ENCODE results near the gene S100A1.
A peak's percentile ranks its signal among the peaks of the same experiment; 100 is the strongest.
"Not testable (repeated sequence)": the region's sequence is repeated elsewhere in the genome, so short reads cannot be mapped to it uniquely, and the experiment has no call there.

Gene S100A1

DNA sequence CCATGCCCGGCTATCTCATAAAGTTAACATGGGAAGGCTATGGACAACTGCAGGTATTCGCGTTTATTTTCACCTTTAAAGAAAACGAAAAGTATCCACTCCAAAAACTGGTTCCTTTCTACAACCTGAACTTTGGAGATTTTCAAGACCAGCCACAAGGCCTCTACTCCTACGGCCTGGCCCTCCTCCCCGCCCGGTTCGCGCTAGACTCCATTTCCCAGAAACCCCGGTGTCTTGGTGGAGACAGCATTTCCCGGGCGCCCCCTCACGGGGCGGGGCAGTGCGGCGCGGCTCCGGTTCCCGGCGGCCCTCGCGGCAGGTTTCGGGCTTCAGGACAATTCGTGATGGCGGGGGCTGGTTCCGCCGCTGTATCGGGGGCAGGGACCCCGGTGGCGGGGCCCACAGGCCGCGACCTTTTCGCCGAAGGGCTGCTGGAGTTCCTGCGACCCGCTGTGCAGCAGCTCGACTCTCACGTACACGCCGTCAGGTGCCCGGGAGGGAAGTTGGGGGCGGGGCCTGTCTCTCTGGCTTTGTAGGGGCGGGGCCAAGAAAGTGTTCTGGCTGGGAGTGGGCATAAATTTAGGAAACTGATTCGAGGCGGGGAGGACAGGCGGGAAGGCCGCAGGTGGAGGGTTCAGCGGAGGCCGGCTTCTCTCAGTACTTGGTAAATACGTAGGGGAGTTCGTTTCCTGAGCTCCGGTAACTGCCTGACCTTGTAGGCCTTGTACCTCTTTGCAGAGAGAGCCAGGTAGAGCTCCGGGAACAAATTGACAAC lies 30.4 kb downstream of the S100A1 start, which contains the start of gene SNAPIN:
SNAPIN (plus strand) TSS at position 304 of the 775 bp plus-strand sequence; CDS start at position 345, 41 bp downstream.
- peak; percentile 70 to 91 (median 83) for DNase-seq

DNA sequence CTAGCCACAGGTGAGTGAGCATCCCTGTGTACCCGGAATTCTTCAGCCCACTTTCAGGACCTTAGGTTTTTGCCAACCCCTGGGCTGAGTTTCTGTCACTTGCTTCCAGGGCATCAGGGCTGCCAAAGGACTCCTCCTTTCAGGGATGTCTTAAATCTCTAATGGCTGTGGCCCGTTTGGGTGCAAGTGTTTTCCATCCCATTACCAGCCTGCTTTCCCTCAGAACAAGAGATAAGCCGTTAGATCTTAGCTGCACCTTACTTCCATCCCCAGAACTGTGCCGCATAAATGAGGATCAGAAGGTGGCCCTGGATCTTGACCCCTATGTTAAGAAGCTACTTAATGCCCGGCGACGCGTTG lies 30.9 kb downstream of the S100A1 start:
- no peak for DNase-seq

DNA sequence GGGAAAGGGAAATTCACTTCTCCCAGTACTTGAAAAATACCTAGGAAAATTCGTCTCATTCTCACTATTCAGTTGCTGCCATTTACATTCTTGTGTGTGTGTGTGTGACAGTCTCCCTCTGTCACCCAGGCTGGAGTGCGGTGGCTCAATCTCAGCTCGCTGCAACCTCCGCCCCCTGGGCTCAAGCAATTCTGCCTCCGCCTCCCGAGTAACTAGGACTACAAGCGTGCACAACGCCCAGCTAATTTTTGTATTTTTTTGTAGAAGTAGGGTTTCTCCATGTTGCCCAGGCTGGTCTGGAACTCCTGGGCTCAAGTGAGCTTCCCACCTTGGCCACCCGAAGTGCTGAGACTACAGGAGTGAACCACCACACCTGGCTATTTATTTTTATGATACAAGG lies 31.4 kb downstream of the S100A1 start:
- no peak for DNase-seq

DNA sequence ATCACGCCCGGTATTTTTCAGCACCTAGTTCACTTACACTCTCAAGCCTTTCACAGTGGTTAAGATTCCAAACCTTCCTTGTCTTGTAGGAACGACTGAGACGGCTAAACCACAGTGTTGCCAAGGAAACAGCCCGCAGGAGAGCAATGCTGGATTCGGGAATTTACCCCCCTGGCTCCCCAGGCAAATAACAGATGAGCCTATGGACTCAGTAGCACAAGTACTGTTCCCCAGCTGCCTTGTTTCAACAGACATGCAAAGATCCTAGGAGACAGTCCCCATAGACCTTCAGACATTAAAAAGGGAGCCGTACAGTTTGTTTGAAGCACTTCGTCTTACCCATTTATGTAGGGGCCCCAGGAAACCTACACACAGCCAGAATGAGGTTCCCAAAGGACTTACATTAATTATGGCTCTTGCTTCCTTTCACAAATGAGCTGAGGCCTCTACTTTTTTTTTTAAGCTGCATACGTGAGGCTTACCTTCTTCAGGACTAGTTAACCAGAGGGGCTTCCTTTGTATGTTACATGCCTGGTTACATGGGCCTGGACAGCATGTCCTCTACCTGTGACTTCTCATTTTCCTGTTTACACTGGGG lies 33.0 kb downstream of the S100A1 start:
- DNase-seq: no peak

DNA sequence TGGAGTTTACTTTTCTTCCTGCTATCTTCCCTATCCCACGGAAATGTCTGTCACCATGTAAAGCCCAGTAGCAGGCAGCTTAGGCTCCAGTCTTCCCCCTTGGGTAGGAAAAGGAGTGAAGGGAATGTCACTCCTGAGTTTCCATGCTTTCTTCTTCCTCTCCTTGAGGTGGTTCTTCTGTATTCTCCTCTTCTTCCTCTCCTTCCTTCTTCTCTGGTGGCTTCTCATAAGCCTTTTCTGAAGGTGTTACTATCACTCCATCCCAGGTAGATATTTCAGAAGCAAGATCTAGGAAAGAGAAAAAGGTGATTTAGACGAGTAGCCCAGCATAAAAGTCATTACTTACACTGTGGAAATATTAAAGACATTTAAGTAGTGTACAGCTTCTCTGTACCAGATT lies 34.0 kb downstream of the S100A1 start:
- DNase-seq: no peak

DNA sequence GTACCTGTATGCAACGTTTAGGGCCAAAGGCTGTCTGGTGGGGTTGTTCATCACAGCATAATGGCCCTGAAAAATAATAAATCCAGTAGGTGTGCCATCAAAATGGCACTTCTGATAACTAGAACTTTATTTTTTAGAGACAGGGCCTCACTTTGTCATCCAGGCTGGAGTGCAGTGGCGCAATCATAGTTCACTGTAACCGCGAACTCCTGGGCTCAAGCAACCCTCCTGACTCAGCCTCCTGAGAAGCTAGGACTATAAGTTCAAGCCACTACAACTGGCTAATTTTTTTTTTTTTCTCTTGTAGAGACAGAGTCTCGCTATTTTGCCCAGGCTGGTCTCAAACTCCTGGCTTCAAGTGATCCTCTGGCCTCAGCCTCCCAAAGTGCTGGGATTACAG lies 35.0 kb downstream of the S100A1 start:
- DNase-seq: no peak

DNA sequence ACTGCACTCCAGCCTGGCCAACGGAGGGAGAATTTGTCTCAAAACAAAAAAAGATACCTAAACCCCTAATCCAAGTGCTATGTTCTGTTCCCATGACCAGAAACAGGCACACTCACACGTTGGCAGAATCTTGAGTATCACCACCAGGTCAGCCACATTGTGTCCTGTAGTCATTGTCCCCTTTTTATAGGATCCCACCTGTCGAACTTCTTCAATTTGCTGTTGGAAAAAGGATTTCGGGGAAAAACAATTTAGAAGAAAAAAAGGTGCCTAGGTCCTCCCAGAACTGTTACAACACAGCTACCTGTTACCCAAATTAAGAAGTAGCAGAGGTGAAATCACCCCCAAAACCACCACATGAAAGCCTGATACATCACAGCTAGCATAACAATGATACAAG lies 39.2 kb downstream of the S100A1 start:
- no peak for DNase-seq

DNA sequence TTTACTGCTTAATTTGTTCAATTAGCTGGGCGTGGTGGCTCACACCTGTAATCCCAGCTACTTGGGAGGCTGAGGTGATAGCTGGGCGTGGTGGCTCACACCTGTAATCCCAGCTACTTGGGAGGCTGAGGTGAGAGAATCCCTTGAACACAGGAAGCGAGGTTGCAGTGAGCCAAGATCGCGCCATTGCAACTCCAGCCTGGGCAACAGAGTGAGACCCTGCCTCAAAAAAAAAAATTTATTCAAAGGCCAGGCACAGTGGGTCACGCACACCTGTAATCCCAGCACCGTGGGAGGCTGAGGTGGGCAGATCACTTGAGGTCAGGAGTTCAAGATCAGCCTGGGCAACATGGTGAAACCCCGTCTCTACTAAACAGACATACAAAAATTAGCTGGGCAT lies 40.4 kb downstream of the S100A1 start:
- not testable (repeated sequence) for DNase-seq

DNA sequence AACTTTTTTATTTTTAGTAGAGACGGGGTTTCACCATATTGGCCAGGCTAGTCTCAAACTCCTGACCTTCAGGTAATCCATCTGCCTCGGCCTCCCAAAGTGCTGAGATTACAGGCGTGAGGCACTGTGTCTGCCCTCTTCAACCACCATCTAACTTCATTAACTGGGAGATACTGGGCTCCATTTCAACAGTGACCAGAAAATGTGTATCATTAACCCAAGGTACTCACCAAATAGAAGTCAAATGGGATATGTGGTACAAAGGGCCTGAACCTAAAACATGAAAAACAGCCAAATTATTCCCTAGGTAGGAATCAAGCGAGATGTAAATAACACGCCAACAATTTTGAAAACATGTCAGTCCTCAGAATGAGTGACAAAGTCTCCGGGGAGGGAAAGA lies 41.4 kb downstream of the S100A1 start:
- DNase-seq: no peak

DNA sequence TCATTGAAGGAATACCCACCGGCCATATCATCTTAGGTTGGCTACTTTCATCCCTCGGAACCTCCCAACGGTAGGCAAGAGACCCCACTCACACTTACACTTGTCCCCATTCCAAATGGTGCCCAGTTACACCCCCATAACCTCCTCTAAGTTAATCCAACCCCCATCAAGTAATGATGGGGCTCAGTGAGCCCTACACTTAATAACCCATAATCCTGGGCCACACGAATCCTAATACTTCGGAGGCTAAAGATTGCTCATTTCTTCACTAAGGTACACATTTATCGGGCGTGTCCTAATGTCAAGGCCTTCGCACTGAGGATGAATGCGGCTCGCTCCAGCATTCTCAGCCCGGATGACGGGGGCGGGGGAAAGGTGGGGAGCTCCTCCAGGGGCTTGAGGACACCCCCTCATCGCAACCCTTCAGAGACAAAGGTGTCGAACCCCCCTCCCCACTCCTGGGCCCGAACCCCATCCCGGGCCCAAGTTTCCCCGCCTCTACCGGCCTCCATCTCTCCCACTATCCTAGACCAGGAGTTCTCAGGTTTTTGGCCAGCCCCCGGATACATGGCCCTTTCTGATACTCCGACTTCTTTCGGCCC lies 42.1 kb downstream of the S100A1 start:
- peak in 1 of 5 donors; percentile 11 for DNase-seq

DNA sequence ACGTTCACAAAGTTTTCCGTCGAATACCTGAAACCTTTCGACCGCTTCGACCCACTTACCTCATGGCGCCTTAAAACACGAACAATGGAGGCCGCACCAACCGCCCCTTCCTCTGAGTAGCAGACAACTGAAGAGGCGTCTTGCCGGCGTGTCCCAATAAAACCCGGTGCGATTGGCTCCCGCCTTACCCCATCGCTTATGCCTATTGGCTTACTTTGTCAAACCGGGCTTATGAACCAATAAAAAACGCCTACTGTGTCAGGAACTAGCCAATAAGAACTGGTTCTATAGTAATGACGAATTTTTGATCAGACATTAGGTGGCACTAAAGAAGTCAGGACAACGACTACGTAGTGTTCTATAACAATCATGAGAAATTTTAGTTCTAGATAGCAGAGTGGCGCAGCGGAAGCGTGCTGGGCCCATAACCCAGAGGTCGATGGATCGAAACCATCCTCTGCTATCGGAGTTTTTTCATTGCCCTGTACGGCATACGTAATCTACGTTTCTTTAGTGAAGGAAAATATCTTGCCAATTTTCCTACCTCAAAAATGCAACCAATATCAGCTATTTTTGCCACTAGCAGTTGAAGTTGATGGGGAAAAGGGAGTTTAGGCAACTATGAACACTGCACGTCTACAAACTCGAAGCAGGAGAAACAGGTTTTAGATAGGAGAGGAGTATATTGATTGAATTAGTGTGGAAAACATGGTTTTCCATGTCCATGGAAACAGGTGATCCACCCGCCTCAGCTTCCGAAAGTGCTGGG lies 42.8 kb downstream of the S100A1 start, which contains the start of gene ILF2:
ILF2 (minus strand) TSS at position 135 of the 769 bp plus-strand sequence; CDS start at position 64, 71 bp downstream.
- DNase-seq: peak; percentile 93 to 99 (median 96)

DNA sequence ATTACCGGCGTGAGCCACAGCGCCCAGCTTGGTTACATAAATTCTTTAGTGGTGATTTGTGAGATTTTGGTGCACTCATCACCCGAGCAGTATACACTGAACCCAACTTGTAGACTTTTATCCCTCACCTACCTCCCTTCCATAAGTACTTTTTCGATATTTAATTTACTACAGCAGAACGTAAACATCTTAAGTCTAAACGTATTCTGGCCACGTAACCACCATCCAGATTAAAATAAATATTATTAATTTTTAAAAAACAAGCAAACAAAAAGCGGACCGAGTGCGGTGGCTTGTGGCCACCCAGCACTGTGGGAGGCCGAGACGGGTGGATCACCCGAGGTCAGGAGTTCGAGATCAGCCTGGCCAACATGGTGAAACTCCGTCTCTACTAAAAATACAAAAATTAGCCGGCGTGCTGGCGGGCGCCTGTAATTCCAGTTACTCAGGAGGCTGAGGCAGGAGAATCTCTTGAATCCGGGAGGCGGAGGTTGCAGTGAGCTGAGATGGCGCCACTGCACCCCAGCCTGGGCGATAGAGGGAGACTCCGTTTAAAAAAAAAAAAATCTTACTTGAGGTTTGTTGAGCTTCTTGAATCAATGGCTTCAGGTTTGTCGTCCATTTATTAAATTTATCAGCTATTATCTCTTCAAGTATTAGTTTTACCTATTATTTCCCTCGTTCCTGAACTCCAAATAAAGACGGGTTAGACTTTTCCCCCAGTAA lies 43.6 kb downstream of the S100A1 start:
- DNase-seq: peak in 3 of 5 donors; percentile 23 to 61 (median 46)

DNA sequence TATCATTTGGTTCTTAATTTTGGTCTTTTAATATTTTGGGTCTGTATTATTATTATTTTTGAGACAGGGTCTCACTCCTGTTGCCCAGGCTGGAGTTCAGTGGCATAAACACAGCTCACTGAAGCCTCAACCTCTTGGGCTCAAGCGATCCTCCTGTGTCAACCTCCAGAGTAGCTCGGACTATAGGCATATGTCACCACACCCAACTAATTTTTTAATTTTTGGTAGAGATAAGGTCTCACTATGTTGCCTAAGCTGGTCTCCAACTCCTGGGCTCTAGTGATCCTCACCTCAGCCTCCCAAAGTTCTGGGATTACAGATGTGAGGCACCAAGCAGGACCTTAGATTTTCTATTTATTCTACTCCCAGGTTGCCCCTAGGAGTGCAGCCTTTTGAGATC lies 45.3 kb downstream of the S100A1 start:
- no peak for DNase-seq

DNA sequence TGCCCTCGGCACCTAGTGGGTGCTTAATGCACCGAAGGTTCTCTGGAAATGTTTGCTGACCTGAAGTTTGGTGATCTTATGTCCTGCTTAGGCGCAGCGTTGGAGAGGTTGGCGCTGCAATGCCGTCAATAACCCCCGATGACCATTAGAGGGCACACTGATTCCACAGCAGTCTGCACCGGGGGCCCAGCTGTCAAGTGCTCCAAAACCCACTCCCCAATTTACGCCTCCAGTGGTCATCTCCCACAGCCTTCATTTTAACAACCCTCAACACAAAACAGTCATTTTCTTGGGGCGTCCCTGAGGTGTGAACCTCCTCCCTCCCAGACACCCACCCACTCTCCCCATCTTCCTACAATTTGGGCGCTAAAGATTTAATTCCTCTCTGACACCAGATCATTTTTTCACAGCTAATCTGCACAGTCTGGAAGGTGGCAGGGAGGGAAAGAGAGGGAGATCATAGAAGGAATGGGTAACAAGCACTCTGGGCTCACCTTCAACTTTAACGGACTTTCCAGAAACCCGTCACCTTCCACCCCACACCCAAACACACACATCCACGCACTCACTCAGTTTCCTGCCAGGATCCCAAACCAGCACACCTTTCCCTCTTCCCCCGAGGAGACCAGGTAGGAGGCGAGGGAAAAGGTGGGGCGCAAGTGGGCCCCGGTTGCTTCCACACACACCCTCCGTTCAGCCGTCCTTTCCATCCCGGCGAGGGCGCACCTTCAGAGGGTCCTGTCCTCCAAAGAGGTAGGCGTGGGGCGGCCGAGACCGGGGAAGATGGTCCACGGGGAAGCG lies 49.7 kb downstream of the S100A1 start:
- peak in 2 of 5 donors; percentile 29 to 47 for DNase-seq

DNA sequence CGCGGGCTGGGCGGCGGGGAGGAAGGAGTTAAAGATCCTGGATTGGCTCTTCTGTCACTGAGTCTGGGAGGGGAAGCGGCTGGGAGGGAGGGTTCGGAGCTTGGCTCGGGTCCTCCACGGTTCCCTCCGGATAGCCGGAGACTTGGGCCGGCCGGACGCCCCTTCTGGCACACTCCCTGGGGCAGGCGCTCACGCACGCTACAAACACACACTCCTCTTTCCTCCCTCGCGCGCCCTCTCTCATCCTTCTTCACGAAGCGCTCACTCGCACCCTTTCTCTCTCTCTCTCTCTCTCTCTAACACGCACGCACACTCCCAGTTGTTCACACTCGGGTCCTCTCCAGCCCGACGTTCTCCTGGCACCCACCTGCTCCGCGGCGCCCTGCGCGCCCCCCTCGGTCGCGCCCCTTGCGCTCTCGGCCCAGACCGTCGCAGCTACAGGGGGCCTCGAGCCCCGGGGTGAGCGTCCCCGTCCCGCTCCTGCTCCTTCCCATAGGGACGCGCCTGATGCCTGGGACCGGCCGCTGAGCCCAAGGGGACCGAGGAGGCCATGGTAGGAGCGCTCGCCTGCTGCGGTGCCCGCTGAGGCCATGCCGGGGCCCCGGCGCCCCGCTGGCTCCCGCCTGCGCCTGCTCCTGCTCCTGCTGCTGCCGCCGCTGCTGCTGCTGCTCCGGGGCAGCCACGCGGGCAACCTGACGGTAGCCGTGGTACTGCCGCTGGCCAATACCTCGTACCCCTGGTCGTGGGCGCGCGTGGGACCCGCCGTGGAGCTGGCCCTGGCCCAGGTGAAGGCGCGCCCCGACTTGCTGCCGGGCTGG lies 50.5 kb downstream of the S100A1 start, which contains the start of gene NPR1:
NPR1 (plus strand) TSS at position 170 of the 818 bp plus-strand sequence; CDS start at position 591, 421 bp downstream.
- peak in 1 of 5 donors; percentile 23 for DNase-seq

DNA sequence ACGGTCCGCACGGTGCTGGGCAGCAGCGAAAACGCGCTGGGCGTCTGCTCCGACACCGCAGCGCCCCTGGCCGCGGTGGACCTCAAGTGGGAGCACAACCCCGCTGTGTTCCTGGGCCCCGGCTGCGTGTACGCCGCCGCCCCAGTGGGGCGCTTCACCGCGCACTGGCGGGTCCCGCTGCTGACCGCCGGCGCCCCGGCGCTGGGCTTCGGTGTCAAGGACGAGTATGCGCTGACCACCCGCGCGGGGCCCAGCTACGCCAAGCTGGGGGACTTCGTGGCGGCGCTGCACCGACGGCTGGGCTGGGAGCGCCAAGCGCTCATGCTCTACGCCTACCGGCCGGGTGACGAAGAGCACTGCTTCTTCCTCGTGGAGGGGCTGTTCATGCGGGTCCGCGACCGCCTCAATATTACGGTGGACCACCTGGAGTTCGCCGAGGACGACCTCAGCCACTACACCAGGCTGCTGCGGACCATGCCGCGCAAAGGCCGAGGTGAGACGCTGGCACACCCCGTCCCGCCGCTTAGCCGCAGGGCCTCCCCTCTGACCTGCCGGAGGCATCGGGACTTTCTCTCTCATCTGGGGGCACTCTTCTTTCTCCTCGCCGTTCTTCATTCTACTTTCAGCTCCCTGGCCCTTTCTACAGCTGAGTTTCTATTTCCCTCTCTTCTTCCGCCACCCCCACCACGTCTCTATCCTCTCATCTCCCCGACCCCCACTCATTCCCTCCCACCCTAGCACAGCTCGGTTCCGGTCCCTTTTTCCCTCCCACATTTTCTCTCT lies 51.3 kb downstream of the S100A1 start:
- peak in 2 of 5 donors; percentile 10 to 17 for DNase-seq

DNA sequence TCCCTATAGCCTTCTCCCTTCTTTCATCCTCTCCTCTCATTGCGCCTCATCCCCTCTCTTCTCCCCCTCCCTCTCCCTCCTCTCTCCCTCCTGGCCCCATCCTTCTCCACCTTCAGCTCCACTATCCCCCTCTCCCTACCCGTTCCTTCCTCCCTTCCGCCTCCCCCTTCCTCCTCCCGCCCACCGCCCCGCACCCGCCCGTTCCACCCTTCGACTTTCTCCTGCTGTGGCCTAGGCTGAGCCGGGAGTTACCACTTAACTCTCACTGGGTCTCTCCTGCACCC lies 51.8 kb downstream of the S100A1 start:
- no peak for DNase-seq

All from T-helper 1 cell (primary cell).